SK-N-MC (cell line): ENCODE measurements around the gene TXNDC17.
"Not testable (repeated sequence)": the region's sequence is repeated elsewhere in the genome, so short reads cannot be mapped to it uniquely, and the experiment has no call there.

Experiments
- DNase-seq: peaks from one replicate; pipeline ENCODE4 v3.0.0-alpha.2; 2011; ENCODE audit warnings: low read depth, low spot score
- H3K27ac ChIP-seq: fragments of 200-600 bp; sonication (generic); 2 replicates; pipeline ENCODE4 v1.5.1; 2016; ENCODE audit warnings: mixed run types
- H3K36me3 ChIP-seq: fragments of 200-600 bp; sonication (generic); 2 replicates; pipeline ENCODE4 v1.6.1; 2017; ENCODE audit warnings: antibody characterized with exemption, low read length, mixed read lengths; ENCODE audit not compliant: insufficient read depth
- H3K4me3 ChIP-seq: fragments of 200-600 bp; sonication (generic); 2 replicates; pipeline ENCODE4 v1.5.1; 2016
- H3K9ac ChIP-seq: fragments of 200-600 bp; sonication (generic); 2 replicates; pipeline ENCODE4 v1.8.0; 2017; ENCODE audit warnings: mixed run types, mixed read lengths; ENCODE audit not compliant: insufficient read length
- H3K9me3 ChIP-seq: fragments of 200-600 bp; sonication (generic); 2 replicates; pipeline ENCODE4 v1.6.1; 2017; ENCODE audit warnings: low read depth, mild to moderate bottlenecking, antibody characterized with exemption, low read length, moderate library complexity, mixed read lengths
- EZH2 ChIP-seq: fragments of 200-600 bp; sonication (generic); IDR thresholded peaks from one replicate; pipeline ENCODE4 v1.6.1; 2017; ENCODE audit warnings: antibody characterized with exemption
- FOXP2 ChIP-seq: optimal IDR thresholded peaks from 2 replicates; pipeline ENCODE3; 2011; ENCODE audit warnings: mild to moderate bottlenecking, moderate library complexity; ENCODE audit not compliant: insufficient read depth; ENCODE audit errors: extremely low read length, control extremely low read depth
- POLR2AphosphoS5 ChIP-seq: IDR thresholded peaks from 2 replicates; pipeline ENCODE4 v1.6.1; 2012; ENCODE audit warnings: mild to moderate bottlenecking, low read depth, low read length, borderline replicate concordance

TXNDC17 gene

DNA sequence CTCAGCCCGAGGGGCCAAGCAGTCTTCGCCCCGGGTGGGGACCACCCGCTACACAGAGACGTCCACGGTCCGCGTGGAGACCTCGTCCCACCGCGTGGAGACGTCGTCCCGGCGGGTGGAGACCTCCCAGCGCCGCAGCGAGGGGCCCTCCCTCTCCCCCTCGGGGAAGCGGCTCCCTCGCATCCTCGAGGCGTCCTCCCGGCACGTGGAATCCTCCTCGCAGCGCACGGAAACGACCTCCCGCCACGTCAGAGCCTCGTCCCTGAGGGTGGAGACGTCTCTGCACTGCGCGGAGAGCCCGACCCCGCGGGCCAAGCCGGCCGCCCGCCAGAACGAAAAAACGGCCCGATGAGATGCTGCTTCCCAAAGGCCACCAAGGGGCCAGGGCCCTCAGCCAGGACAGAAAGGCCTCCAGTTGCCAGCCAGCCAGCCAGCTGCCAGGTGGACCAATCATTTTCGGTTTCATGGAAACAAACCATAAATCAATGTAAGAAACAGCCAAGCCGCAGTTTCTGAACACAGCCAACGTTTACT is 11.1 kb downstream of the TXNDC17 start:
- Histone ChIP-seq H3K27ac (no peak overlapping the region), H3K9ac (peak overlapping the region; percentile 81), H3K4me3 (peak overlapping the region; percentile 92), H3K9me3 (no peaks in the 10 kb centered on the region), H3K36me3 (peaks cover 32% of the 10 kb centered on the region)
- TF ChIP-seq EZH2 (no peak), POLR2AphosphoS5 (no peak), FOXP2 (no peak)
- DNase-seq = no peak

DNA sequence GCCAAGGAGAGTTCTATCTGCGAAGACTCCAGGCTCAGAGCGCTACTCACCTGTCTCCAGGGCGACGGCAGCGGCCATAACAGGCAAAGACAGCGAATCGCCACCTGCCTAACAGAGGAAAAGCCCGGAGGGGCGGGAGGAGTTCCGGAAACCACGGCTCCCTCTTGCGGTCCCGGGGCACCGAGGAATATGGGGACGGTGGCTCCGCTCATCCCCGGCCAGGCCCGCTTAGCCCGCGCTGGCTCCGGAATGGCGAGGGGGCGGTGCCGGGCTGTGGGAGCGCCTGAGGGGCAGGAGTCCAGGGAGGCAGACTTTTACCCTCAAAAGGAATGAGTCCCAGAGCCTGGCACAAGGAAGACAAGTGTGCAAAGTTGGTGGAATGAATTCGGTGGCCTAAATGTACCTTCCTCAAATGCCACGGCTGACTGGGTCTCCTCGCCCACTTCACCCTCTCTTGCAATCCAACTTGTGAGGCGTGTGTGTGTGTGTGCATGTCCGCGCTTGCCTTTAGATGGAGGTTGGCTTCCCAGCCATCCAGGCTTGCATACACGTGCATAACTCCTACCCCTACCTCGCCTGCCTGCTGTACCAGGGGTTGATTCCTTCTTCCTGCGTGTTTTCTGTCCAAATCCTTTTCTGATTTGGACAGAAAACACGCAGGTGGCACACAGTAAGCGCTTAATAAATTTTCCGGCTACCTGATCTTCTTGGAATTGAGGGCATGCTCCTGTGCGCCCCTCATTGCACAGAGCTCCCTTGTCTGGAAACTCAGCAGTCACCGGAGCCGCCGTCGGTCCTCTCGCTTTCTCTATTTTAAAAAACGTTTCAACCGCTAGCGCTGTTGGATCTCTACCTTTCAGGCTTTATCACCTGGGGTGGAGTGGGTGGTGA is 14.2 kb downstream of the TXNDC17 start:
- DNase-seq = no peak
- Histone ChIP-seq H3K9me3 (no peaks in the 10 kb centered on the region), H3K4me3 (no peak overlapping the region), H3K9ac (no peak overlapping the region), H3K36me3 (peaks cover 3% of the 10 kb centered on the region; the same call in 1 of the 2 replicates), H3K27ac (no peak overlapping the region)
- TF ChIP-seq FOXP2 (no peak), EZH2 (no peak), POLR2AphosphoS5 (no peak)

DNA sequence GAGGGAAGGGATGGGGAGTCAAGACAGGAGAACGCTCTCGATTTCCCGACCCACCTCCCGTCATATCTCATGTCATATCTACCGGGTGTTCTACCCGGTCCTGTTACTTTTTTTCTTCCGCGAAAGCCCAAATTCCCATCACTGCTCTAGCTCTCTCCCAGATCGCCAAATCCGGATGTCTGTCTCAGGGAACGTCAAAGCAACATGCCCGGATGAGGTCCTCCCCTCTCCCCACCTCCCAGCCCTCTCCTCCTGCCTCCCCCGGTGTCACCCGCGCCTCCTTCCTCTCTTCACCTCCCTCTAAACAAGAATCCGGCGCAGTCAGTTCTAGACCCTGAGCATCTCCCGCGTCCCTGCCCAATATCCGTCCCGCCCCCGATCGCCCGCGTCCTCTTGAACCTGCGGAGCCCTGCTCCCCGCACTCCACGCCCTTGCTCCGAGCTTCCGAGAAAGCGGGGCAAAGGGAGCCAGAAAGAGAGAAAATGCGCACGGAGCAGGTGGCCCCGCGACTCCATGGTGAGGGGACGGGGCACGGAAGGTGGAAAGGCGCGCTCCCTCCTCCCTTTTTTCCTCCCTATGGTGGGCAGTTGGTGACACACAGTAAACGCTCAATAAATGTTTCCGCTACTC is 15.0 kb downstream of the TXNDC17 start:
- H3K9me3 ChIP-seq, H3K27ac ChIP-seq, H3K36me3 ChIP-seq, H3K9ac ChIP-seq, H3K4me3 ChIP-seq, DNase-seq: not testable (repeated sequence)

DNA sequence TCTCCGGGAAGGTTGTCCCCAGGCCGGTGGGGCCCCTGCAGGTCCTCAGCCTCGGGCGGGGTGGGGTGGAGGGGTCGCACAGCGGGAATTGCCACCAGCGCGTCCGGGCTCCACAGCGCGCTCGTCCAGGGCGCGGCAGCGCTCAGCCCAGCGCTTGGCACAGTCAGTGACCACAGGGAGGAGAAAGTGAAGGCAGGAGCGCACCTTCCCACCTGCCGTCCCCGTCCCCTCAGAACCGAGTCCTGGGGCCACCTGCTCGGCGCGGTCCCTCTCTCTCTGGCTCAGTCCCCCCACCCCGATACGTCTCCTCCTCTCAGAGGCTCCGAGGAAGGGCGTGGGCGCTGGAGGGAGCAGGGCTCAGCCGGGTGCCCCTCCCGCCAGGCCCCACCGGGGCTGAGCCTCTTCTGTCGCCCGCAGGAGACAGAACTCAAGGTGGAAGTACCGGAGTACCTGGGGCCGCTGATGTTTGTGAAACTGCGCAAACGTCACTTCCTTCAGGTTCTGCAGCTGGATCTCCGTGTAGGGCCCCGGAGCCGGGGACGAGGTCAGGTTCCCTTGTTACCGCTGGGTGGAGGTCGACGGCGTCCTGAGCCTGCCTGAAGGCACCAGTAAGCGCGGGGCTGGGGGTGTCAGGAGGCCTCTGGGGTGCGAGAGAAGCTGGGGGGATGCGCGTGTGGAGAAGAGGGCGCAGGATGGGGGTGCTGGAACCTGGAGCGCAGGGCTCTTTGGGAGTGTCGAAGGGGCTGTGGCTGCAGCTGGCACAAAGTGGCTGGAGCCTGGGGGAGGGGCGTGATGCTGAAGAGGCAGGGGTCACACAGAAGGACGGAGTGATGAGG is 16.2 kb downstream of the TXNDC17 start:
- H3K9me3 ChIP-seq, H3K9ac ChIP-seq, DNase-seq, H3K36me3 ChIP-seq, H3K27ac ChIP-seq, H3K4me3 ChIP-seq: not testable (repeated sequence)

DNA sequence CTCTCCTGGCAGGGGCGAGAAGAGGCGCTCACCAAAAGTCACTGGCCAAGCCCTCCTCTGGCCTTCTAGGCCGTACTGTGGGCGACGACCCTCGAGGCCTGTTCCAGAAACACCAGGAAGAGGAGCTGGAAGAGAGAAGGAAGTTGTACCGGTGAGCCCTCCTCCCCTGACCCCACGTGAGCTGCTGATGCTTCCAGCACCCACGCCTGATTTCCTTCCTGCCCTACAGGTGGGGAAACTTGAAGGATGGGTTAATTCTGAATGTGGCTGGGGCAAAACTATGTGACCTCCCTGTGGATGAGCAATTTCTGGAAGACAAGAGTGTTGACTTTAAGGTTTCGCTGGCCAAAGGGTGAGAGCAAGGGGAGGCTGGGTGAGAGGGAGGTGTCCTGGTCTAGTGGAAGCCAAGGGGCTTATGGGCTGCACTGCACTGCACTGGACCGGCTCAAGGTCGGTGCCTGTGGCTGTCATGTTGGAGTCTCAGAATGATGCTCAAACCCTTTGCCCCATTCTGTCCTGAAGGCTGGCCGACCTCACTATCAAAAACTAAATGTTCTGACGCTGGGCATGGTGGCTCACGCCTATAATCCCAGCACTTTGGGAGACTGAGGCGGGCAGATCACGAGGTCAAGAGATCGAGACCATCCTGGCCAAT is 16.9 kb downstream of the TXNDC17 start:
- H3K36me3 ChIP-seq = no peaks in the 10 kb centered on the region
- no peaks in the 10 kb centered on the region for H3K9me3 ChIP-seq
- no peak overlapping the region for H3K27ac ChIP-seq
- DNase-seq = no peak
- H3K4me3 ChIP-seq = no peak overlapping the region
- no peak for TF ChIP-seq FOXP2
- no peak for TF ChIP-seq POLR2AphosphoS5
- TF ChIP-seq EZH2 = no peak
- H3K9ac ChIP-seq = no peak overlapping the region

DNA sequence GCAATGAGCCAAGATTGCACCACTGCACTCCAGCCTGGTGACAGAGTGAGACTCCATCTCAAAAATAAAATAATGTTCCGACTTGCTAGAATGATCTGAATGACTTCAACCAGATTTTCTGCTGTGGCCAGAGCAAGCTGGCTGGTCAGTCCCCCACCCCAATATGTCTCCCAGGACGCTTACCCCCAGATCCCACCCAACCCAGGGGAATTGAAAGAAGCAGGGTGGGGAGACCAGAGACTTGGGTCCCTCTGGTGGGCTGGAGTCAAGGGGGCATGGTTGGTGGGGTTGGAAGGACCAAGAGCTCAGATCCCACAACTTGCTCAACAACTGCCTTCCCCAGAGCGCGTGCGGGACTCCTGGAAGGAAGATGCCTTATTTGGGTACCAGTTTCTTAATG is 17.6 kb downstream of the TXNDC17 start:
- not testable (repeated sequence) for H3K4me3 ChIP-seq, DNase-seq, H3K27ac ChIP-seq, H3K9ac ChIP-seq, H3K36me3 ChIP-seq, H3K9me3 ChIP-seq

DNA sequence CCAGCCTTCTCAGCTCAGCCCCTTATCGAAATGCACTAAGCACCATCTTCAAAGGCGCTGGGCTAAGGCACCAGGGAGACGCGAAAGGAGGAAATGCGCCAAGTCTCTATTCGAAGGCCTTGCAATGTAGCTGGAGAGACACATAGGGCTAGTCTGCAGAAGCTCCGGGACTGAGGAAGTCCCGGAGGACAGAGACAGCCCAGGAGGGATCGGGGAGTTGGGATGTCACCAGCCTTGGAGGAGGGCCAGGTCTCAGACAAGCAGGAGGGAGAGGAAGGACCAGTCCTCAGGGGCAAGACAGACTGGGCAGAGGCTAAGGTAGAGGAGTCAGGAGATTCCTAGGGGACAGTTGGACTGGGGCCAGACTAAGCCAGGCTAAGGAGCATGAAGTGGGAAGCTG is 19.2 kb downstream of the TXNDC17 start:
- no peak for TF ChIP-seq POLR2AphosphoS5
- TF ChIP-seq FOXP2 = no peak
- no peak for TF ChIP-seq EZH2
- DNase-seq = no peak
- H3K36me3 ChIP-seq = no peaks in the 10 kb centered on the region
- no peak overlapping the region for H3K4me3 ChIP-seq
- H3K27ac ChIP-seq = no peak overlapping the region
- H3K9ac ChIP-seq = no peak overlapping the region
- no peaks in the 10 kb centered on the region for H3K9me3 ChIP-seq

DNA sequence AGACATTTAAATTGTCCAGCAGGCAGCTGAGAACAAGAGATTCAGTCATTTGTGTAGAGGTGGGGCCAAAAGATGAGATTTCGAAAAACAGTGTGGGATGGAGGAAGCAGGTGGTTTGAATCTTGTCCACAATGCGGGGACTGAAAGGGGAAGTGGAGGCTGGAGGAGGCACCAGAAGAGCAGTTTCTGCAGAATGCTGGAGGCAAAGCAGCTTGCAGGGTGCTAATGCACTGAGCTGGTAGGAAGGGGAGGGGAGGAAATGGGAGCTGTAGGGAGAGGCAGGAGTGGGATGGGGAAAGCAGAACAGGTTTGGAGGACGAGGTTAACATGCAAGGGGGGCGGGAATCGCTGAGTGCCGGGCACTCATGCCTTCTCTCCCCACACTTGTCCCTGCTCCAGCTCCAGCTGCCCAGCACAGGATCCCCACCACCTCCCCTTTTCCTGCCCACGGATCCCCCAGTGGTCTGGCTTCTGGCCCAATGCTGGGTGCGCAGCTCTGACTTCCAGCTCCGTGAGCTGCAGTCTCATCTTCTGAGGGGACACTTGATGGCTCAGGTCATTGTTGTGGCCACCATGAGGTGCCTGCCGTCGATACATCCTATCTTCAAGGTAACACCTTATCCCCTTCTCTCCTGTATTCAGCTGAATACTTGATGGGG is 20.1 kb downstream of the TXNDC17 start:
- H3K9me3 ChIP-seq = no peaks in the 10 kb centered on the region
- no peak overlapping the region for H3K4me3 ChIP-seq
- TF ChIP-seq EZH2 = no peak
- TF ChIP-seq FOXP2 = no peak
- no peak for TF ChIP-seq POLR2AphosphoS5
- H3K36me3 ChIP-seq = no peaks in the 10 kb centered on the region
- H3K9ac ChIP-seq = no peak overlapping the region
- H3K27ac ChIP-seq = no peak overlapping the region
- DNase-seq = no peak
